Measurements from ENCODE around the gene FGFR3.

FGFR3 gene

DNA sequence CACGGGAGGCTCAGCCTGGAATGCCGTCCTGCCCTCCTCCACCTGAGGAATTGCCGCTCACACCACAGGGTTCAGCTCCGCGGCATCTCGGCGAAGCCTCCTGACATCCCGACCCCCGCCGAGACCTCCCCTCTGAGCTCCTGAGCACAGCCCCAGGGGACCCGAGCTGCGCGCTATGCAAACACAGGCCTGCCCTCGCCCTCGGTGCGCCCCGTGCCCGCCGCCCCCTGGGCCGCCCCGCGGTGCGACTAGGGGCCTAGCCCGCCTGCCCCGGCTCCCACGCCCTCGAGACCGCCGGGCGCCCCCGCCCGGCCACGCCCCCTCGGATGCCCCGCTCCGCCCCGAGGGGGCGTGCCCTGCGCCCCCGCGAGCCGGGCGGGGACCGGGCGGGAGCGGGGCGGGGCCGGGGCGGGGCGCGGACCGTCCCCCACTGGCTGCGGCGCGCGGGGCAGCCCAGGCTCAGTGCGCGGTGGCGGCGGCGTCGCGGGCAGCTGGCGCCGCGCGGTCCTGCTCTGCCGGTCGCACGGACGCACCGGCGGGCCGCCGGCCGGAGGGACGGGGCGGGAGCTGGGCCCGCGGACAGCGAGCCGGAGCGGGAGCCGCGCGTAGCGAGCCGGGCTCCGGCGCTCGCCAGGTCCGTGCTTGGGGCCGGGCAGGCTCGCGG, at the start of gene FGFR3:
Gene FGFR3 (plus strand): TSS at position 462 of the 664 bp plus-strand sequence. CDS start 642 bp downstream, outside the sequence.
- peak within 1 kb of the TSS; percentile 31 for H3K4me3 Mint-ChIP-seq
- H3K27ac Mint-ChIP-seq = no peak within 1 kb of the TSS
- H3K9me3 Mint-ChIP-seq = no peaks in the 10 kb centered on the region
- H3K36me3 Mint-ChIP-seq = no peaks in the 10 kb centered on the region
- no peaks in the 10 kb centered on the region for H3K4me1 Mint-ChIP-seq
- ATAC-seq (peak; percentile 70), DNase-seq (ENCODE audit: low spot score in 2 of 2) (peak in 1 of 2 donors; percentile 66)

- H3K36me3 Mint-ChIP-seq = peaks cover 71% of the 10 kb centered on the region
- no peak for DNase-seq (ENCODE audit: low spot score in 2 of 2)
- H3K4me1 Mint-ChIP-seq = no peaks in the 10 kb centered on the region
- no peak for ATAC-seq
- no peak overlapping the region for H3K4me3 Mint-ChIP-seq
- peak overlapping the region; percentile 71 for H3K27ac Mint-ChIP-seq
- peaks cover 3% of the 10 kb centered on the region for H3K9me3 Mint-ChIP-seq
Measured at GRCh38 chr4:1743551-1743950, 49.5 kb upstream of the FGFR3 start.

- Mint-ChIP-seq H3K4me1 (no peaks in the 10 kb centered on the region), H3K4me3 (no peak overlapping the region), H3K27ac (peak overlapping the region; percentile 71), H3K9me3 (no peaks in the 10 kb centered on the region), H3K36me3 (peaks cover 67% of the 10 kb centered on the region)
- DNase-seq (ENCODE audit: low spot score in 2 of 2) (no peak), ATAC-seq (no peak)
Measured at GRCh38 chr4:1743975-1744374, 49.1 kb upstream of the FGFR3 start.

DNA sequence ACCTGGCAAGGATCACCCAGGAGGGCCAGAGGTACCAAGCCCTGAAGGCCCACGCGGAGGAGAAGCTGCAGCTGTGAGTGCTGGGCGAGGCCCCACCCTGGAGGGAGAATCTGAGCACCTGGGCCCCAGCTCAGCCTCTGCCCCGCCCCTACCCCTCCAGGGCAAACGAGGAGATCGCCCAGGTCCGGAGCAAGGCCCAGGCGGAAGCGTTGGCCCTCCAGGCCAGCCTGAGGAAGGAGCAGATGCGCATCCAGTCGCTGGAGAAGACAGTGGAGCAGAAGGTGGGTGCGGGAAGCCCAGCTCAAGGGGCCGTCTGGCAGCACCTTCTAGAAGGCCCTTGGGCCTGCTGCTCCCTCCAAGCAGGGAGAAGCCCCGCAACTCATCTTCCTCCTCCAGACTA, 48.5 kb upstream of the FGFR3 start:
- peak overlapping the region; percentile 71 for H3K27ac Mint-ChIP-seq
- no peak for ATAC-seq
- DNase-seq (ENCODE audit: low spot score in 2 of 2) = no peak
- H3K4me1 Mint-ChIP-seq = no peaks in the 10 kb centered on the region
- H3K36me3 Mint-ChIP-seq = peaks cover 61% of the 10 kb centered on the region
- H3K9me3 Mint-ChIP-seq = no peaks in the 10 kb centered on the region
- H3K4me3 Mint-ChIP-seq = no peak overlapping the region

DNA sequence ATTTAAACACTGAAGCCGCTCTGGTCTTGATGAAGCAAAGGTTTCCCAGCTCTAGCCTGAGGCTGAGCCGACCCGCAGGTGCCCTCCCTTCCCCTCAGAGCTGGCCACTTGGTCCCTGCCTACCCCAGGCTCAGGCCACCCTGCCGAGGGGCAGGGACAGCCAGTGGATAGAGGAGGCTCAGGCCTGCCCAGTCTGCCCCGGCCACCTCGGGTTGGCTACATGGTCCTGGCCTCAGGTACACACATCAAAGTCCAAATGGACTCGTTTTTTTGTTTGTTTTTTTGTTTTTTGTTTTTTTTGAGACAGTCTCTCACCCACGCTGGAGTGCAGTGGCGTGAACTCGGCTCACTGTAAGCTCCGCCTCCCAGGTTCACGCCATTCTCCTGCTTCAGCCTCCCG, 47.9 kb upstream of the FGFR3 start:
- Mint-ChIP-seq H3K9me3 (no peaks in the 10 kb centered on the region), H3K4me1 (no peaks in the 10 kb centered on the region), H3K36me3 (peaks cover 55% of the 10 kb centered on the region), H3K27ac (no peak overlapping the region), H3K4me3 (no peak overlapping the region)
- ATAC-seq (no peak), DNase-seq (ENCODE audit: low spot score in 2 of 2) (no peak)

DNA sequence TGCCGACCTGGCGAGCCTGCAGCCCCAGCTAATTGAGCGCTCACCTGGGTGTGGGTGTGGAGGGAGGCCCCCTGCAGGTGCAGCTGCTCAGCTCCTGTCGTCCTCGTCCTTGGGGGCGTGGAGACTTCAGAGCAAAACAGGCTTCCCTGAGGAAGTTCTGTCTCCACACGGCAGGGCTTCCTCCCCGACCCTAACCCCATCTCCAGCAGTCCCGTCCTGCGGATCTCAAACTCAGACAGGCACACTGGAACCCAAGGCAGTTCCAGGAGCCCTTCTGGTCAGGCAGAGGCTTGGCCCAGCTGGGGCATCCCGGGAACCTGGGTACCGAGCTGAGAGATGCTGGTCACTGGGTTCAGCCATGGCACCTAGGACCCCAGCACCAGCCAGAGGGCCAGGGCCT, 47.4 kb upstream of the FGFR3 start:
- H3K9me3 Mint-ChIP-seq = no peaks in the 10 kb centered on the region
- H3K4me1 Mint-ChIP-seq = no peaks in the 10 kb centered on the region
- ATAC-seq (no peak), DNase-seq (ENCODE audit: low spot score in 2 of 2) (no peak)
- peaks cover 49% of the 10 kb centered on the region for H3K36me3 Mint-ChIP-seq
- H3K4me3 Mint-ChIP-seq = no peak overlapping the region
- no peak overlapping the region for H3K27ac Mint-ChIP-seq

DNA sequence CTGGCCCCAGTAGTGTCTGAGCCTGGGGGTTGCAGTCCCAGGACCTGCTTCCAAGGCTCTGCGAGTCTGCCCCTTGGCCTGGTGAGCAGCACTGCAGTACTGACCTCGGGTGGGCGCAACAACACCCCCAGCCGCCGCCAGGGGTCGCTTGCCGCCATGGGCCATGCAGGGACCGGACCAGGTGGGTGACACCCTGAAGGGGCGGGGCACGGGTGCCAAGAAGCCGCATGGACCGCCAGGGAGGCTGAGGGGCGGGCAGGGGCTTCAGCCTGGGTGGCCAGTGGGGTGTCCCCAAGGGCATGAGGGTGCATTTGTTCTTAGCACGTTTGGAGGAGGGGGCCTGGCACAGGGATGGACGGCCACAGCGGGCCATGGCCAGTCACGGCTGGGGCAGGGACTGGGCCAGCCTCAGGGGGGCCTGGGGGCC, 46.8 kb upstream of the FGFR3 start:
- H3K27ac Mint-ChIP-seq = no peak overlapping the region
- no peaks in the 10 kb centered on the region for H3K4me1 Mint-ChIP-seq
- no peaks in the 10 kb centered on the region for H3K9me3 Mint-ChIP-seq
- ATAC-seq = peak; percentile 77
- H3K4me3 Mint-ChIP-seq = no peak overlapping the region
- DNase-seq (ENCODE audit: low spot score in 2 of 2) = peak; percentile 81 to 93
- peaks cover 44% of the 10 kb centered on the region for H3K36me3 Mint-ChIP-seq

DNA sequence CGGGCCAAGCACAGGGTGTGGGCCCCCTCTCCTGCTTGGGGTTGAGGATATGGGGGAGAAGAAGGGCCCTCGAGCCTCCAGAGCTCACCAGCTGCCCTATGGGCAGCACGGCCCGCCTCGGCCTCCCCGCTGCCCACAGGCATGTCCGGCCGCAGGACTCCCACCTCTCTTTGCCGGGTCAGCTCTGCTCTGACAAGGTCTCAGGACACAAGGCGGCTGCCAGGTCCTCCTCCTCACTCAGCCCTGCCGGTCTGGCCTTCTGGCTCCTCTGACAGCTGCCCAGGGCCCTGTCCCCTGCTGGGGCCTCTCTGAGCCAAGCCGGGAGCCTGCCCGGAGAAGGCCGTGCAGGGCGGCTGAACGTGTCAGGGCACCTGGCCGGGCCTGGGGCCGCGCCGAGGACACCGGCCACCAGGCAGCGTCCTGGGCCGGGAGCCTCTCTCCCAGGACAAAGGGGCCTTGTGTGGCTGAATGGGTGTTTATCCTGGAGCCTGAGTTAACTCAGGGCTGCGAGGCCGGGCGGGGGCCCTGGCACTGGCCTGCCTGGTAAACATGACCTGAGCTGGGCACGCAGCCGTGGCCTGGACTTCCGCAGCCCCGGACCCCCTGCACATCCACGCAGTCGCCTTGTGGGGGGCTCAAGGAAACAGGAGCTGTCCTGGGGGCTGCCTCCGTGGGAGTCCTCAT, 46.0 kb upstream of the FGFR3 start:
- Mint-ChIP-seq H3K36me3 (peaks cover 36% of the 10 kb centered on the region), H3K27ac (no peak overlapping the region), H3K4me1 (no peaks in the 10 kb centered on the region), H3K9me3 (no peaks in the 10 kb centered on the region), H3K4me3 (no peak overlapping the region)
- ATAC-seq = no peak
- DNase-seq (ENCODE audit: low spot score in 2 of 2) = no peak

DNA sequence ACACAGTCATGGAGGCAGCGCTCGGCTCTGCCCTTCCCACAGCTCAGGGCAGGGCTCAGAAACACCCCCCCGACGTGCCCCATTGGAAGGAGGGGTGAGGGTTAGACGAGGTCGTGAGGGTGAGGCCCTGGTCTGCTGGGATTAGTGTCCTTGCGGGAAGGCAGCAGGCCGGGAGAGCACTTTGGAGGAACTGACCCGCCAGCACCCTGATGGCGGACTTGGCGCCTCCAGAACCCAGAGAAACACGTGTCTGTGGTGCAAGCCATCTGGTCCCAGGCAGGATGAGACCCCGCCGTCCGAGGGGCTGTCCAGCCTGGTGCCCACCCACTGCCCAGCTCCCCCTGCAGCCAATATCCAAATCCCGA, 45.5 kb upstream of the FGFR3 start:
- DNase-seq (ENCODE audit: low spot score in 2 of 2) = no peak
- H3K27ac Mint-ChIP-seq = no peak overlapping the region
- no peak overlapping the region for H3K4me3 Mint-ChIP-seq
- no peaks in the 10 kb centered on the region for H3K4me1 Mint-ChIP-seq
- no peak for ATAC-seq
- H3K36me3 Mint-ChIP-seq = peaks cover 31% of the 10 kb centered on the region
- no peaks in the 10 kb centered on the region for H3K9me3 Mint-ChIP-seq

DNA sequence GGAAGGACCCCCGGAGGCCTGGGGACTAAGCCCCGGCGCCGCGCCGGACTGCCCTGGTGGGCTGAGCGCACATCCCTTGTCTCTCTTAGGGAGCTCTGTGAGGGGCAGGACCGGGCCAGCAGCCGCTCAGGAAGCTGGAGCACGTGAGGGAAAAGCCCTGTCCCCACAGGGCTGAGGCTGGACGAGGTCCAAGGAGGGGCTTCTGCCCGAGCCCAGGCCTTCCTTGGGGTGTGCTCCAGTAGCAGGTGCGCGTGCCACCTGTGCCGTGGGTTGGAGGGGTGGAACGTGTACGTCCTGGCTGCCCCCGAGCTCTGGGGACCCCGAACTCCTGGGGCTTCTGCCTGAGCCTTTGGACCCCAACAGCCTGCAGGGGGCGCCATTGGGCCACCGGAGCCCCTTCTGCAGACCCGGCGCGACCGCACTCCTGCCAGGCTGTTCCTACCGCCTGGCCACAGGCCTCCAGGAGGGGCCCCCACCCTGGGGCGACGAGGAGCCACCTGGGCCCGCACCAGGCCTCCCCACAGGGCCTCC, 44.6 kb upstream of the FGFR3 start:
- H3K36me3 Mint-ChIP-seq = peaks cover 21% of the 10 kb centered on the region
- H3K9me3 Mint-ChIP-seq = no peaks in the 10 kb centered on the region
- ATAC-seq = peak; percentile 66
- H3K27ac Mint-ChIP-seq = no peak overlapping the region
- peak; percentile 83 to 92 for DNase-seq (ENCODE audit: low spot score in 2 of 2)
- no peaks in the 10 kb centered on the region for H3K4me1 Mint-ChIP-seq
- H3K4me3 Mint-ChIP-seq = no peak overlapping the region

DNA sequence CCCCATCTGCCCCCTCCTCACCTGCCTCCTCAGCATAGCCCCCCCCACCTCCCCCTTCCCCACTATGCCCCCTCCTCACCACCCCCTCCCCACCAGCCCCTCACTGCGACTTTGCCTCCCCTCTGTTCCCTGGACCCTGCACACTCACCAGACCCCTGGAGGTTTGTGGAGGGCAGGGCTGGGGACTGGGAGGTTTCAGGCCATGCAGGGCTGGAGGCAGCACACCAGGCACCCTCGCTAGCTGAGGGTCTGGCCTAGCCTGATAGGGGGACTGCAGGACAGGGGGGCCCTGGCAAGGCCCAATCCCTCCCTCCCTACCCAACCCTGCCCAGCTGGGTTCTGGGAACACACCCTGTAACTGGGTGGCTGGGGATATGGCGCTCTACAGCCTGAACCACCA, 43.7 kb upstream of the FGFR3 start:
- H3K9me3 Mint-ChIP-seq = no peaks in the 10 kb centered on the region
- no peaks in the 10 kb centered on the region for H3K4me1 Mint-ChIP-seq
- DNase-seq (ENCODE audit: low spot score in 2 of 2) (no peak), ATAC-seq (no peak)
- no peak overlapping the region for H3K27ac Mint-ChIP-seq
- peaks cover 13% of the 10 kb centered on the region for H3K36me3 Mint-ChIP-seq
- no peak overlapping the region for H3K4me3 Mint-ChIP-seq

DNA sequence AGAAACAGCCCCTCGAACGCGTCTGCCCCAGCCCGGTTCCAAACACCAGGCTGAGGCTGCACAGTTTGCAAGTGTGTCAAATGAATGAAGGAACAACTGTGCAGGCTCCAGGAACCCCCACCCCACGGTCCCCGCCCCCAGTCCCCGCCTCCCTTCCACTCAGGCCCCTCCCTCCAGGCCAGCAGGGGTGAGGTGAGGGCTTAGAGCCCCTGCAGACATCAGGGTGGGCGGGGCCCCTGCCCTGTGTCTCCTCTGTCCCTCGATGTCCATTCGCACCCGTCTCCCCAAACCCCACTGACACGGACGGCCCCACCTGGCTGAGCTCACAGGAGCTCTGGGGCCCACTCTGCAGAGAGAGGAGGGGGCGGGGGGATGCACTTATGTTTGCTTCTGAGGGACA, 43.3 kb upstream of the FGFR3 start:
- H3K36me3 Mint-ChIP-seq = peaks cover 8% of the 10 kb centered on the region
- DNase-seq (ENCODE audit: low spot score in 2 of 2) (no peak), ATAC-seq (no peak)
- H3K4me3 Mint-ChIP-seq = no peak overlapping the region
- H3K4me1 Mint-ChIP-seq = no peaks in the 10 kb centered on the region
- H3K9me3 Mint-ChIP-seq = no peaks in the 10 kb centered on the region
- H3K27ac Mint-ChIP-seq = no peak overlapping the region

GRCh38 chr4:1750381-1751154, 42.5 kb upstream of the FGFR3 start:
- H3K9me3 Mint-ChIP-seq = no peaks in the 10 kb centered on the region
- peaks cover under 1% of the 10 kb centered on the region for H3K36me3 Mint-ChIP-seq
- H3K4me3 Mint-ChIP-seq = no peak overlapping the region
- DNase-seq (ENCODE audit: low spot score in 2 of 2) (no peak), ATAC-seq (no peak)
- no peak overlapping the region for H3K27ac Mint-ChIP-seq
- no peaks in the 10 kb centered on the region for H3K4me1 Mint-ChIP-seq

DNA sequence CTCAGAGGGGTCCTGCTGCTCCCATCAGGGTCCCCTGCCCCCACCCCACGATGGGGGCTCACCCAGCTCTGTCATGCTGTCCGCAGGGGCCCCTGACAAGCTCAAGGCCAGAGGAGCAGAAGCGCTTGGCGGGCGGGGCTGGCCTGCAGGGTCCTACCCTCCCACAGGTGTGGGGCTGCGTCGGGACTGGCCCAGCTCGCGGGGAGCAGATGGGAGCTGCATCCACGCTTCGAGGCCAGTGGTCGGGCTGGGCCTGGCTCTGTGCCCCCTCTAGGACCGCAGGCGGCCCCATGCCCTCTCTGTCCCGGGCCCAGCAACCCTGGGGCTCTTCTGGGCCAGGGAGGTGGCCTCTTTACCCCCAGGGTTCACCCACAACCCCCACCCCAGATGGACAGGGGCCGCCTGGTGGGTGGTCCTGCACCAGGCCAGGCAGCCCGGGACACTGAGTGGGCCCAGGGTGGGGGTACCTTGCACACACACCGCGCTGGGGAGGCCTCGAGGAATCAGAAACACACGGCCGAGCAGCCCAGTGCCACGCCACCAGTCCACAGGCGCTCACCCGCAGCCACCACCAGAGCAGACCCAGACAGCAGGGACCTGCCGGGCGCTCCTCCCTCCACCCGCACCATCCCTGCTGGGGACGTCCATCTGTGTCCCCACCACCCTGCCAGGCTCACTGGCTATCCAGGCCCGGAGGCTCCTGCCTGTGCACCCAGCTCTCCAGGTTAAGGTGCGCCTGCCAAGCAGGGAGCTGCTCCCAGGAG, 41.8 kb upstream of the FGFR3 start:
- no peaks in the 10 kb centered on the region for H3K9me3 Mint-ChIP-seq
- H3K4me1 Mint-ChIP-seq = no peaks in the 10 kb centered on the region
- DNase-seq (ENCODE audit: low spot score in 2 of 2) = no peak
- H3K4me3 Mint-ChIP-seq = no peak overlapping the region
- ATAC-seq = no peak
- H3K36me3 Mint-ChIP-seq = no peaks in the 10 kb centered on the region
- H3K27ac Mint-ChIP-seq = no peak overlapping the region

GRCh38 chr4:1751919-1752283, 41.2 kb upstream of the FGFR3 start:
- DNase-seq (ENCODE audit: low spot score in 2 of 2) = no peak
- no peak for ATAC-seq
- H3K4me3 Mint-ChIP-seq = no peak overlapping the region
- no peak overlapping the region for H3K27ac Mint-ChIP-seq
- no peaks in the 10 kb centered on the region for H3K4me1 Mint-ChIP-seq
- H3K9me3 Mint-ChIP-seq = no peaks in the 10 kb centered on the region
- H3K36me3 Mint-ChIP-seq = no peaks in the 10 kb centered on the region
